Activated naive CD8-positive, alpha-beta T cell (primary cell): ENCODE results near the gene IMMP2L.
"Not testable (repeated sequence)": the region's sequence is repeated elsewhere in the genome, so short reads cannot be mapped to it uniquely, and the experiment has no call there.

Source experiments
- H3K27ac Mint-ChIP-seq: one replicate; pipeline ENCODE4 v1.8.0; 2021; ENCODE audit warnings: mixed read lengths
- H3K27me3 Mint-ChIP-seq: one replicate; pipeline ENCODE4 v1.8.0; 2021; ENCODE audit warnings: mixed read lengths
- H3K36me3 Mint-ChIP-seq: one replicate; pipeline ENCODE4 v1.8.0; 2021; ENCODE audit warnings: mixed read lengths
- H3K4me1 Mint-ChIP-seq: one replicate; pipeline ENCODE4 v1.8.0; 2021; ENCODE audit warnings: low read depth, mixed read lengths
- H3K4me3 Mint-ChIP-seq: one replicate; pipeline ENCODE4 v1.8.0; 2021; ENCODE audit warnings: mild to moderate bottlenecking, mixed read lengths
- H3K9me3 Mint-ChIP-seq: one replicate; pipeline ENCODE4 v1.8.0; 2021; ENCODE audit warnings: low read depth, mixed read lengths

The IMMP2L gene

GRCh38 chr7:110675383-110676103 is 886.7 kb downstream of the IMMP2L start:
- no peak overlapping the region for H3K4me3 Mint-ChIP-seq
- H3K27ac Mint-ChIP-seq: no peak overlapping the region
- H3K4me1 Mint-ChIP-seq: no peaks in the 10 kb centered on the region
- H3K9me3 Mint-ChIP-seq: peaks cover 7% of the 10 kb centered on the region
- H3K27me3 Mint-ChIP-seq: no peaks in the 10 kb centered on the region
- peaks cover 19% of the 10 kb centered on the region for H3K36me3 Mint-ChIP-seq

- Mint-ChIP-seq H3K9me3 (peaks cover 7% of the 10 kb centered on the region), H3K4me3 (no peak overlapping the region), H3K4me1 (no peaks in the 10 kb centered on the region), H3K36me3 (peaks cover 24% of the 10 kb centered on the region), H3K27ac (no peak overlapping the region), H3K27me3 (no peaks in the 10 kb centered on the region)
Measured at GRCh38 chr7:110673148-110673547, 889.1 kb downstream of the IMMP2L start.

- no peak overlapping the region for H3K4me3 Mint-ChIP-seq
- H3K27me3 Mint-ChIP-seq: no peaks in the 10 kb centered on the region
- peaks cover 4% of the 10 kb centered on the region for H3K9me3 Mint-ChIP-seq
- H3K4me1 Mint-ChIP-seq: no peaks in the 10 kb centered on the region
- peaks cover 33% of the 10 kb centered on the region for H3K36me3 Mint-ChIP-seq
- H3K27ac Mint-ChIP-seq: no peak overlapping the region
Measured at GRCh38 chr7:110669410-110669809, 892.9 kb downstream of the IMMP2L start.

- Mint-ChIP-seq H3K27ac (no peak overlapping the region), H3K27me3 (no peaks in the 10 kb centered on the region), H3K36me3 (peaks cover 26% of the 10 kb centered on the region), H3K9me3 (peaks cover 10% of the 10 kb centered on the region), H3K4me3 (no peak overlapping the region), H3K4me1 (no peaks in the 10 kb centered on the region)
Measured at GRCh38 chr7:110664803-110665202, 897.5 kb downstream of the IMMP2L start.

GRCh38 chr7:110660637-110661036 is 901.7 kb downstream of the IMMP2L start:
- H3K4me1 Mint-ChIP-seq, H3K4me3 Mint-ChIP-seq, H3K27me3 Mint-ChIP-seq, H3K27ac Mint-ChIP-seq: not testable (repeated sequence)
- Mint-ChIP-seq H3K36me3 (peaks cover 16% of the 10 kb centered on the region), H3K9me3 (peaks cover 15% of the 10 kb centered on the region)

GRCh38 chr7:110650328-110650727 is 912.0 kb downstream of the IMMP2L start:
- Mint-ChIP-seq H3K36me3 (peaks cover 2% of the 10 kb centered on the region), H3K27me3 (no peaks in the 10 kb centered on the region), H3K9me3 (peaks cover 3% of the 10 kb centered on the region), H3K27ac (no peak overlapping the region), H3K4me1 (no peaks in the 10 kb centered on the region), H3K4me3 (no peak overlapping the region)

GRCh38 chr7:110647266-110647665 is 915.0 kb downstream of the IMMP2L start:
- Mint-ChIP-seq H3K27me3 (no peaks in the 10 kb centered on the region), H3K4me3 (no peak overlapping the region), H3K36me3 (no peaks in the 10 kb centered on the region), H3K4me1 (no peaks in the 10 kb centered on the region), H3K27ac (no peak overlapping the region), H3K9me3 (no peaks in the 10 kb centered on the region)

- H3K36me3 Mint-ChIP-seq: no peaks in the 10 kb centered on the region
- H3K4me3 Mint-ChIP-seq: no peak overlapping the region
- H3K27me3 Mint-ChIP-seq: no peaks in the 10 kb centered on the region
- no peaks in the 10 kb centered on the region for H3K9me3 Mint-ChIP-seq
- H3K4me1 Mint-ChIP-seq: no peaks in the 10 kb centered on the region
- H3K27ac Mint-ChIP-seq: no peak overlapping the region
Measured at GRCh38 chr7:110646804-110647203, 915.5 kb downstream of the IMMP2L start.

- Mint-ChIP-seq H3K4me3 (no peak overlapping the region), H3K36me3 (no peaks in the 10 kb centered on the region), H3K9me3 (no peaks in the 10 kb centered on the region), H3K4me1 (no peaks in the 10 kb centered on the region), H3K27ac (no peak overlapping the region), H3K27me3 (no peaks in the 10 kb centered on the region)
Measured at GRCh38 chr7:110645616-110646015, 916.7 kb downstream of the IMMP2L start.

GRCh38 chr7:110645060-110645459 is 917.2 kb downstream of the IMMP2L start:
- no peaks in the 10 kb centered on the region for H3K36me3 Mint-ChIP-seq
- no peaks in the 10 kb centered on the region for H3K4me1 Mint-ChIP-seq
- H3K4me3 Mint-ChIP-seq: no peak overlapping the region
- no peaks in the 10 kb centered on the region for H3K9me3 Mint-ChIP-seq
- no peaks in the 10 kb centered on the region for H3K27me3 Mint-ChIP-seq
- H3K27ac Mint-ChIP-seq: no peak overlapping the region

GRCh38 chr7:110637252-110637651 is 925.0 kb downstream of the IMMP2L start:
- no peak overlapping the region for H3K27ac Mint-ChIP-seq
- no peaks in the 10 kb centered on the region for H3K27me3 Mint-ChIP-seq
- no peak overlapping the region for H3K4me3 Mint-ChIP-seq
- H3K4me1 Mint-ChIP-seq: no peaks in the 10 kb centered on the region
- H3K36me3 Mint-ChIP-seq: peaks cover 6% of the 10 kb centered on the region
- H3K9me3 Mint-ChIP-seq: peaks cover 14% of the 10 kb centered on the region

GRCh38 chr7:110633313-110633712 is 929.0 kb downstream of the IMMP2L start:
- Mint-ChIP-seq H3K4me3 (no peak overlapping the region), H3K36me3 (peaks cover under 1% of the 10 kb centered on the region), H3K27ac (no peak overlapping the region), H3K4me1 (no peaks in the 10 kb centered on the region), H3K9me3 (peaks cover 10% of the 10 kb centered on the region), H3K27me3 (no peaks in the 10 kb centered on the region)

- H3K27ac Mint-ChIP-seq: no peak overlapping the region
- H3K36me3 Mint-ChIP-seq: no peaks in the 10 kb centered on the region
- H3K4me3 Mint-ChIP-seq: no peak overlapping the region
- H3K4me1 Mint-ChIP-seq: no peaks in the 10 kb centered on the region
- H3K9me3 Mint-ChIP-seq: no peaks in the 10 kb centered on the region
- no peaks in the 10 kb centered on the region for H3K27me3 Mint-ChIP-seq
Measured at GRCh38 chr7:110626414-110626813, 935.9 kb downstream of the IMMP2L start.

- Mint-ChIP-seq H3K4me3 (no peak overlapping the region), H3K9me3 (no peaks in the 10 kb centered on the region), H3K4me1 (no peaks in the 10 kb centered on the region), H3K27me3 (no peaks in the 10 kb centered on the region), H3K27ac (no peak overlapping the region), H3K36me3 (no peaks in the 10 kb centered on the region)
Measured at GRCh38 chr7:110625294-110625693, 937.0 kb downstream of the IMMP2L start.

- H3K27ac Mint-ChIP-seq: no peak overlapping the region
- H3K4me1 Mint-ChIP-seq: no peaks in the 10 kb centered on the region
- H3K36me3 Mint-ChIP-seq: no peaks in the 10 kb centered on the region
- no peak overlapping the region for H3K4me3 Mint-ChIP-seq
- no peaks in the 10 kb centered on the region for H3K27me3 Mint-ChIP-seq
- H3K9me3 Mint-ChIP-seq: no peaks in the 10 kb centered on the region
Measured at GRCh38 chr7:110623436-110623835, 938.9 kb downstream of the IMMP2L start.

GRCh38 chr7:110621289-110621688 is 941.0 kb downstream of the IMMP2L start:
- Mint-ChIP-seq H3K9me3 (no peaks in the 10 kb centered on the region), H3K27me3 (no peaks in the 10 kb centered on the region), H3K27ac (no peak overlapping the region), H3K36me3 (no peaks in the 10 kb centered on the region), H3K4me3 (no peak overlapping the region), H3K4me1 (no peaks in the 10 kb centered on the region)
